ENCODE results near the gene ATP10A.

DNA sequence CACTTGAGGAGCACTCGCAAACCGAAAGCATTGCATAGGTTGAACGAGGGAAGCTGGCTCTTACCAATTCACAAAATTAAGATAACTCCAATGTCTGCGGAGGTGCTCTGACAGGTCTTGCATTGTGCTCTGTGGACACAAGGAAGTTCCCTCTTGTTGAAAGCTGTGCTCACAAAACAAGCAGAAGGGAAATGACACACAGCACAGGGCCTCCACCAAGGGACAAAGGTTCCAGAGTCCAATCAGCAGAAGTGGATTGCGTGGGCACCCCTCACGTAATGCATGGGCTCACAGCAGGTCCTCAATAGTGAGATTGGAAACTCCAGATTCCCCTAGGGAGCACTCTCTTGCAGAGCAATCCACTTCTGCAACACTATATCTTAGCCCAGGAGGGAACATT lies 89.9 kb downstream of the ATP10A start:
- TF ChIP-seq, protein P1, sequence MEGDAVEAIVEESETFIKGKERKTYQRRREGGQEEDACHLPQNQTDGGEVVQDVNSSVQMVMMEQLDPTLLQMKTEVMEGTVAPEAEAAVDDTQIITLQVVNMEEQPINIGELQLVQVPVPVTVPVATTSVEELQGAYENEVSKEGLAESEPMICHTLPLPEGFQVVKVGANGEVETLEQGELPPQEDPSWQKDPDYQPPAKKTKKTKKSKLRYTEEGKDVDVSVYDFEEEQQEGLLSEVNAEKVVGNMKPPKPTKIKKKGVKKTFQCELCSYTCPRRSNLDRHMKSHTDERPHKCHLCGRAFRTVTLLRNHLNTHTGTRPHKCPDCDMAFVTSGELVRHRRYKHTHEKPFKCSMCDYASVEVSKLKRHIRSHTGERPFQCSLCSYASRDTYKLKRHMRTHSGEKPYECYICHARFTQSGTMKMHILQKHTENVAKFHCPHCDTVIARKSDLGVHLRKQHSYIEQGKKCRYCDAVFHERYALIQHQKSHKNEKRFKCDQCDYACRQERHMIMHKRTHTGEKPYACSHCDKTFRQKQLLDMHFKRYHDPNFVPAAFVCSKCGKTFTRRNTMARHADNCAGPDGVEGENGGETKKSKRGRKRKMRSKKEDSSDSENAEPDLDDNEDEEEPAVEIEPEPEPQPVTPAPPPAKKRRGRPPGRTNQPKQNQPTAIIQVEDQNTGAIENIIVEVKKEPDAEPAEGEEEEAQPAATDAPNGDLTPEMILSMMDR (IDR thresholded peaks at IDR 0.05; ENCODE audit: low read length), result no peak
- TF ChIP-seq EZH2 (optimal IDR thresholded peaks at IDR 0.05; ENCODE audit: low read depth, low read length), result no peak

All from MM.1S (cell line).